ENCODE data around the gene MCRIP2.

DNA sequence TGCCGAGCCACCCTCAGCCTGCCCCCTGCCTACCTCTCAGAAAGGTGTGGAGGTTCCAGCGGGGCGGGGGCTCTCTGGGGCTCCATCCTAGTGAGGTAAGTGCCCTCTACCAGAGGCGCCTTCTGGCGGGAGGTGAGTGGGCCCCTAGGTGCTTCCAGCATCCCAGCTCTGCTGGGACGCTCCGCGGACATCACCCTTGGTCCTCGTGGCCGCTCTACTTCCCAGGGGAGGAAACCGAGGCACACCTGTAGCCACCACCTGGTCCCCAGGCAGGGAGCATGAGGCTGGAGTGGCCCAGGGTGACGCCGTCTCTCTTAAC lies 1.4 kb downstream of the MCRIP2 start:
- TF ChIP-seq, protein P1, sequence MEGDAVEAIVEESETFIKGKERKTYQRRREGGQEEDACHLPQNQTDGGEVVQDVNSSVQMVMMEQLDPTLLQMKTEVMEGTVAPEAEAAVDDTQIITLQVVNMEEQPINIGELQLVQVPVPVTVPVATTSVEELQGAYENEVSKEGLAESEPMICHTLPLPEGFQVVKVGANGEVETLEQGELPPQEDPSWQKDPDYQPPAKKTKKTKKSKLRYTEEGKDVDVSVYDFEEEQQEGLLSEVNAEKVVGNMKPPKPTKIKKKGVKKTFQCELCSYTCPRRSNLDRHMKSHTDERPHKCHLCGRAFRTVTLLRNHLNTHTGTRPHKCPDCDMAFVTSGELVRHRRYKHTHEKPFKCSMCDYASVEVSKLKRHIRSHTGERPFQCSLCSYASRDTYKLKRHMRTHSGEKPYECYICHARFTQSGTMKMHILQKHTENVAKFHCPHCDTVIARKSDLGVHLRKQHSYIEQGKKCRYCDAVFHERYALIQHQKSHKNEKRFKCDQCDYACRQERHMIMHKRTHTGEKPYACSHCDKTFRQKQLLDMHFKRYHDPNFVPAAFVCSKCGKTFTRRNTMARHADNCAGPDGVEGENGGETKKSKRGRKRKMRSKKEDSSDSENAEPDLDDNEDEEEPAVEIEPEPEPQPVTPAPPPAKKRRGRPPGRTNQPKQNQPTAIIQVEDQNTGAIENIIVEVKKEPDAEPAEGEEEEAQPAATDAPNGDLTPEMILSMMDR (IDR thresholded peaks at IDR 0.05): no peak
- TF ChIP-seq EP300 (IDR thresholded peaks at IDR 0.05) (no peak), POLR2A (IDR thresholded peaks at IDR 0.05) (no peak), POLR2AphosphoS5 (IDR thresholded peaks at IDR 0.05) (no peak)

All from upper lobe of left lung (tissue), 4 donors.